Loucy (cell line): ENCODE results near the gene ENTPD1.

ENCODE experiments used
- H2AFZ ChIP-seq: fragments of 200-600 bp; sonication (generic); 2 replicates; pipeline ENCODE4 v1.6.0; 2016; ENCODE audit warnings: antibody characterized with exemption, mild to moderate bottlenecking, low read length, moderate library complexity
- H3F3A ChIP-seq: fragments of 200-600 bp; 2 replicates; pipeline ENCODE4 v1.6.0; 2016; ENCODE audit warnings: antibody characterized with exemption, low read depth, mild to moderate bottlenecking
- H3K27me3 ChIP-seq: fragments of 200-600 bp; sonication (generic); 2 replicates; pipeline ENCODE4 v1.6.1; 2014; ENCODE audit warnings: low read length, mild to moderate bottlenecking; ENCODE audit not compliant: insufficient read depth, poor library complexity, severe bottlenecking
- H3K36me3 ChIP-seq: fragments of 200-600 bp; sonication (generic); 2 replicates; pipeline ENCODE4 v1.6.1; 2016; ENCODE audit warnings: low read length; ENCODE audit not compliant: insufficient read depth
- H3K4me1 ChIP-seq: fragments of 200-600 bp; sonication (generic); 2 replicates; pipeline ENCODE4 v1.5.1; 2014; ENCODE audit warnings: low read length, mild to moderate bottlenecking; ENCODE audit not compliant: insufficient read depth, poor library complexity, severe bottlenecking
- H3K4me2 ChIP-seq: fragments of 200-600 bp; sonication (generic); 2 replicates; pipeline ENCODE4 v1.6.0; 2014; ENCODE audit warnings: antibody characterized with exemption, low read length, low read depth, mild to moderate bottlenecking; ENCODE audit not compliant: poor library complexity, severe bottlenecking
- H3K4me3 ChIP-seq: fragments of 200-600 bp; sonication (generic); 2 replicates; pipeline ENCODE4 v1.5.1; 2014; ENCODE audit warnings: low read length, mild to moderate bottlenecking, mixed read lengths; ENCODE audit not compliant: poor library complexity, severe bottlenecking
- H3K79me2 ChIP-seq: fragments of 200-600 bp; sonication (generic); 2 replicates; pipeline ENCODE4 v1.6.1; 2014; ENCODE audit warnings: low read length; ENCODE audit not compliant: insufficient read depth
- H3K9ac ChIP-seq: fragments of 200-600 bp; sonication (generic); 2 replicates; pipeline ENCODE4 v1.6.0; 2014; ENCODE audit warnings: mild to moderate bottlenecking, low read depth, low read length, moderate library complexity; ENCODE audit not compliant: poor library complexity, severe bottlenecking
- H3K9me2 ChIP-seq: fragments of 200-600 bp; sonication (generic); replicated peaks from 2 replicates; pipeline ENCODE4 v1.6.1; 2016; ENCODE audit warnings: low read depth, low read length, mixed read lengths
- H3K9me3 ChIP-seq: fragments of 200-600 bp; sonication (generic); 2 replicates; pipeline ENCODE4 v1.6.1; 2014; ENCODE audit warnings: mild to moderate bottlenecking, antibody characterized with exemption, low read length, low read depth; ENCODE audit not compliant: insufficient read depth
- H4K20me1 ChIP-seq: fragments of 200-600 bp; sonication (generic); 2 replicates; pipeline ENCODE4 v1.6.0; 2014; ENCODE audit warnings: antibody characterized with exemption, low read length, mild to moderate bottlenecking; ENCODE audit not compliant: insufficient read depth, poor library complexity, severe bottlenecking
- CTCF ChIP-seq: fragments of 200-600 bp; sonication (generic); conservative IDR thresholded peaks from 2 replicates; pipeline ENCODE4 v1.5.1; 2014; ENCODE audit warnings: mild to moderate bottlenecking, antibody characterized with exemption, low read length
- EZH2phosphoT487 ChIP-seq: fragments of 200-600 bp; IDR thresholded peaks from 2 replicates; pipeline ENCODE4 v1.6.1; 2018; ENCODE audit warnings: antibody characterized with exemption, mild to moderate bottlenecking, moderate library complexity, borderline replicate concordance

Gene ENTPD1

GRCh38 chr10:95809370-95810197, 53.6 kb downstream of the ENTPD1 start:
- H3F3A ChIP-seq = no peaks in the 10 kb centered on the region
- H3K4me2 ChIP-seq = no peak overlapping the region
- H3K36me3 ChIP-seq = no peaks in the 10 kb centered on the region
- no peak overlapping the region for H3K9ac ChIP-seq
- H4K20me1 ChIP-seq = no peaks in the 10 kb centered on the region
- H3K4me1 ChIP-seq = no peaks in the 10 kb centered on the region
- no peaks in the 10 kb centered on the region for H3K27me3 ChIP-seq
- no peak overlapping the region for H3K4me3 ChIP-seq
- H2AFZ ChIP-seq = no peak overlapping the region
- TF ChIP-seq EZH2phosphoT487 (no peak), CTCF (no peak)
- no peaks in the 10 kb centered on the region for H3K79me2 ChIP-seq
- no peaks in the 10 kb centered on the region for H3K9me2 ChIP-seq
- no peaks in the 10 kb centered on the region for H3K9me3 ChIP-seq

- no peaks in the 10 kb centered on the region for H3K9me3 ChIP-seq
- H3K4me3 ChIP-seq = no peak overlapping the region
- no peaks in the 10 kb centered on the region for H3K9me2 ChIP-seq
These were observed 54.4 kb downstream of the ENTPD1 start for GRCh38 chr10:95810198-95810976.

GRCh38 chr10:95813054-95813685, 57.2 kb downstream of the ENTPD1 start:
- H3K36me3 ChIP-seq = no peaks in the 10 kb centered on the region
- no peaks in the 10 kb centered on the region for H3K27me3 ChIP-seq
- no peak overlapping the region for H3K4me3 ChIP-seq
- no peaks in the 10 kb centered on the region for H3K4me1 ChIP-seq
- H3F3A ChIP-seq = no peaks in the 10 kb centered on the region
- no peak for TF ChIP-seq CTCF
- no peak for TF ChIP-seq EZH2phosphoT487
- H3K9ac ChIP-seq = no peak overlapping the region
- H2AFZ ChIP-seq = no peak overlapping the region
- H3K79me2 ChIP-seq = no peaks in the 10 kb centered on the region
- H3K9me3 ChIP-seq = no peaks in the 10 kb centered on the region
- no peak overlapping the region for H3K4me2 ChIP-seq
- no peaks in the 10 kb centered on the region for H3K9me2 ChIP-seq
- no peaks in the 10 kb centered on the region for H4K20me1 ChIP-seq

More at GRCh38 chr10:95810198-95810976, 54.4 kb downstream of the ENTPD1 start:
- H3K4me1 ChIP-seq = no peaks in the 10 kb centered on the region
- no peak overlapping the region for H3K4me2 ChIP-seq
- H3K79me2 ChIP-seq = no peaks in the 10 kb centered on the region
- no peak overlapping the region for H3K9ac ChIP-seq
- no peaks in the 10 kb centered on the region for H4K20me1 ChIP-seq
- H3K27me3 ChIP-seq = no peaks in the 10 kb centered on the region
- TF ChIP-seq EZH2phosphoT487 = no peak
- TF ChIP-seq CTCF = no peak
- H2AFZ ChIP-seq = no peak overlapping the region
- H3K36me3 ChIP-seq = no peaks in the 10 kb centered on the region
- H3F3A ChIP-seq = no peaks in the 10 kb centered on the region
